B cell (primary cell): ENCODE data around the gene ZNF749. TPM values are rescaled to one million over a fixed set of nuclear protein-coding genes. Genes with fewer than 3 reads are reported as not detected.
"Not testable (repeated sequence)": the region's sequence is repeated elsewhere in the genome, so short reads cannot be mapped to it uniquely, and the experiment has no call there.

Source experiments
- ATAC-seq: fragments of 200-7000 bp; cut with Tn5 transposase; one replicate; pipeline ENCODE4 v1.10.0; 2021; ENCODE audit warnings: low read depth, mild to moderate bottlenecking, moderate number of reproducible peaks, moderate library complexity
- CTCF ChIA-PET: fragments of 350-600 bp; sonication (Branson Sonifier 250); formaldehyde crosslinking; loops from one replicate; lab custom pipeline; 2021; ENCODE audit warnings: antibody characterized with exemption, inconsistent platforms; lab: Charles Lee
- POLR2A ChIA-PET: fragments of 350-600 bp; sonication (Branson Sonifier 250); formaldehyde crosslinking; loops from one replicate; lab custom pipeline; 2021; ENCODE audit warnings: antibody characterized with exemption; lab: Charles Lee
- DNase-seq: peaks from one replicate; pipeline ENCODE4 v3.0.0; 2013
- H2AFZ ChIP-seq: 2 replicates; pipeline ENCODE4 v1.6.1; 2012; ENCODE audit warnings: mild to moderate bottlenecking, low read depth, low read length; ENCODE audit not compliant: insufficient read depth, poor library complexity, severe bottlenecking
- H3K27ac ChIP-seq, 2 donors: 1 replicate in 1 of 2; 2 replicates in 1 of 2; pipeline ENCODE4 v1.5.1; 2012 to 2013; ENCODE audit warnings: low read length in 2 of 2, mild to moderate bottlenecking in 2 of 2, moderate library complexity in 1 of 2
- H3K27me3 ChIP-seq, 4 experiments: fragments of 200-600 bp in 1 of 4; sonication (generic) in 1 of 4; replicated peaks in 1 of 4; 1 replicate in 2 of 4; 2 replicates in 2 of 4; pipeline versions ENCODE4 v1.6.1 to v1.7.0; 2013 to 2016; ENCODE audit warnings: low read length in 3 of 4, mild to moderate bottlenecking in 2 of 4, mixed read lengths in 1 of 4, moderate library complexity in 1 of 4; ENCODE audit not compliant: insufficient read depth in 4 of 4, control insufficient read depth in 3 of 4; ENCODE audit errors: control extremely low read depth in 1 of 4
- H3K36me3 ChIP-seq, 2 experiments: replicated peaks in 1 of 2; 1 replicate in 1 of 2; 2 replicates in 1 of 2; pipeline versions ENCODE4 v1.6.1 to v1.7.1; 2013; ENCODE audit warnings: low read length in 1 of 2; ENCODE audit not compliant: insufficient read depth in 2 of 2, control insufficient read depth in 1 of 2; ENCODE audit errors: control extremely low read depth in 1 of 2, extremely low read depth in 1 of 2
- H3K4me1 ChIP-seq, 2 donors: fragments of 200-600 bp in 1 of 2; sonication (generic) in 1 of 2; 1 replicate in 1 of 2; 2 replicates in 1 of 2; pipeline versions ENCODE4 v1.5.1 to v1.6.1; 2013 to 2017; ENCODE audit warnings: low read length in 2 of 2; ENCODE audit not compliant: control insufficient read depth in 2 of 2, insufficient read depth in 2 of 2
- H3K4me2 ChIP-seq: replicated peaks from 2 replicates; pipeline ENCODE3; 2012; ENCODE audit warnings: mild to moderate bottlenecking, low read depth, low read length; ENCODE audit not compliant: poor library complexity, severe bottlenecking
- H3K4me3 ChIP-seq, 5 experiments: fragments of 200-600 bp in 1 of 5; sonication (generic) in 1 of 5; 1 replicate in 3 of 5; 2 replicates in 2 of 5; pipeline versions ENCODE4 v1.5.1 to v1.7.0; 2011 to 2016; ENCODE audit warnings: low read length in 4 of 5, mild to moderate bottlenecking in 4 of 5, low read depth in 2 of 5, control low read depth in 1 of 5, moderate library complexity in 1 of 5; ENCODE audit not compliant: insufficient read depth in 1 of 5; ENCODE audit errors: control extremely low read depth in 1 of 5, extremely low read depth in 1 of 5
- H3K79me2 ChIP-seq: fragments of 200-600 bp; sonication (generic); one replicate; pipeline ENCODE4 v1.6.0; 2016; ENCODE audit warnings: low read length; ENCODE audit not compliant: control insufficient read depth, insufficient read depth
- H3K9ac ChIP-seq: fragments of 200-600 bp; sonication (generic); 2 replicates; pipeline ENCODE4 v1.6.1; 2017; ENCODE audit warnings: mild to moderate bottlenecking, low read length, moderate library complexity
- H3K9me3 ChIP-seq, 3 donors: one replicate each; pipeline versions ENCODE4 v1.6.1 to v1.7.1; 2013; ENCODE audit warnings: low read length in 2 of 3; ENCODE audit not compliant: control insufficient read depth in 2 of 3, insufficient read depth in 1 of 3; ENCODE audit errors: control extremely low read depth in 1 of 3
- H4K20me1 ChIP-seq: 2 replicates; pipeline ENCODE4 v1.6.0; 2012; ENCODE audit warnings: mild to moderate bottlenecking, low read length; ENCODE audit not compliant: insufficient read depth, control insufficient read depth, poor library complexity, severe bottlenecking
- H3K27ac Mint-ChIP-seq: one replicate; pipeline ENCODE4 v1.8.0; 2021; ENCODE audit warnings: mixed read lengths
- H3K27me3 Mint-ChIP-seq: one replicate; pipeline ENCODE4 v1.8.0; 2021; ENCODE audit warnings: mixed read lengths
- H3K4me1 Mint-ChIP-seq: one replicate; pipeline ENCODE4 v1.8.0; 2021; ENCODE audit warnings: mixed read lengths
- H3K4me3 Mint-ChIP-seq: one replicate; pipeline ENCODE4 v1.8.0; 2021; ENCODE audit warnings: mixed read lengths
- H3K9me3 Mint-ChIP-seq: one replicate; pipeline ENCODE4 v1.8.0; 2022; ENCODE audit warnings: mixed read lengths; ENCODE audit not compliant: insufficient read depth
- WGBS: methylation state at CpG from one replicate; pipeline ENCODE4 v1.1.5; 2013; ENCODE audit warnings: missing lambda C conversion rate; ENCODE audit not compliant: insufficient coverage; 5-methylcytosine and 5-hydroxymethylcytosine counted together
- intact Hi-C: fragments of 100-400 bp; cut with micrococcal nuclease; formaldehyde crosslinking; loops from one replicate; pipeline ENCODE4 v1.10.0; 2022
- polyA plus RNA-seq: library from polyadenylated mRNA; depleted of rRNA; stranded (reverse); fragments of >200 nt; gene quantifications from 2 replicates; pipeline ENCODE4 v1.2.3, GENCODE V29; 2012
- small RNA-seq: library from RNA; depleted of rRNA; stranded (forward); fragments of <200 nt; gene quantifications from one replicate; pipeline ENCODE3, GENCODE V24; 2012; ENCODE audit warnings: low replicate concordance, low read depth; ENCODE audit not compliant: insufficient read length
- total RNA-seq, 2 donors: library from RNA; stranded (reverse); fragments of 120-200 nt in 1 of 2; gene quantifications; 1 replicate in 1 of 2; 2 replicates in 1 of 2; pipeline versions ENCODE4 v1.2.3 to v1.2.4, GENCODE V29; 2013 to 2022

Gene ZNF749
- total and polyA plus RNA-seq, 2 donors (not counting 1 experiment from before 2014, with no cell fraction given): 9.3 to 20.1 TPM

DNA sequence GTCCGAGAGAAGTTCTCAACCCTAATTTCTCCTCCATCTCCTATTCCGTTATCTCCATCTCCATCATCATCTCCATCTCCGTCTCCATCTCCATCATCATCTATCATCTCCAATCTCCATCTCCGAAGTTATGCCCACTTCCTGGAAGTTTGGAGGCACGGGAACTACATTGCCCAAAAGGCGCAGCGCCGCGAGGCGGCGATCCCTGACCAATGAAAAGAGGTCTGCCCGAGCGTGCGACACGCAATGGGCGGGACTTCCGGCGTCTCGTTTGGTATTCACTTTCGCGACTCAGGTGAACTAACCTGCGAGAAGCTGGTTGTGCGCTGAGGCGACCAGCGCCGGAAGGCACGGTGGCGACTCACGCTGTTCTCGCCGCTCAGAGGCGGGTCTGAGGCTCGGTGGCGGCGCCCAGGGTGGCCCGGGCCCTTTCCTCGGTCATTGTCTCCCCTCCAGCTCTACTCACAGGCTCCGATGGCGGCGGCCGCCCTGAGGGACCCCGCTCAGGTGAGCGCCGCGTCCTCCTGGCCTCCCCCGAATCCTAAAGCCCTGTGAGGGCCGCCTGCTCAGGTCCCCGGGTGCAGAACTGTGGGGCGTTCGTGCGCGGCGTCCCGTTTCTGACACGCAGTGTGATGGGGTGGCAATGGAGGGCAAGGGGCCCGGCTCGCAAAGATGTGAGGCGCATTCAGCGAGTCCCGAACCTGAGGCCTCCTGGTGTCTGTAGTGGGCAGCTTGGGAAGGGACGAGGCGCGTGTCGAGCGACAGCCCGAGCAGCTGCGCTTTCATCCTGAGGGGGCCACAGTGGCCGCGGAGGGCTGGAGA lies 52.6 kb downstream of the ZNF749 start, which contains the start of gene ZNF419:
Gene ZNF419 (plus strand): TSS at position 274 of the 822 bp plus-strand sequence. CDS start 201 bp downstream, at position 475.
- Histone ChIP-seq H3K9ac (peak within 1 kb of the TSS; percentile 78), H3K4me3 (peak within 1 kb of the TSS; percentile 27 to 81 (median 75))
- peak within 1 kb of the TSS; percentile 79 for H3K27ac Mint-ChIP-seq

GRCh38 chr19:57488299-57488644 lies 53.1 kb downstream of the ZNF749 start:
- H3K4me3 Mint-ChIP-seq: peak overlapping the region; percentile 82
- not testable (repeated sequence) for H3K27ac Mint-ChIP-seq

More for the DNA sequence above, 52.6 kb downstream of the ZNF749 start, which contains the start of gene ZNF419:
- WGBS: 2% methylated on average over 47 of the region's 69 CpGs
- peaks cover 7 to 14% of the 10 kb centered on the region in 2 donors for H3K4me1 ChIP-seq
- H4K20me1 ChIP-seq, H3K9me3 Mint-ChIP-seq, H3K27me3 ChIP-seq, CTCF ChIA-PET: not testable (repeated sequence)
- H3K27ac ChIP-seq: peak within 1 kb of the TSS; percentile 57 to 64
- H3K79me2 ChIP-seq: peaks cover 19% of the 10 kb centered on the region
- peaks cover 2 to 10% (median 3%) of the 10 kb centered on the region in 3 donors for H3K9me3 ChIP-seq
- peak; percentile 95 for ATAC-seq
- H3K4me2 ChIP-seq: peak within 1 kb of the TSS; percentile 75
- peak within 1 kb of the TSS; percentile 91 for H2AFZ ChIP-seq
- H3K36me3 ChIP-seq: peaks cover 7 to 18% of the 10 kb centered on the region in 2 experiments
- POLR2A ChIA-PET: interaction anchor here (0.9 kb wide), 1 partner anchor 10 kb away, joined by 3 read pairs; the partner anchor contains the start of gene ZNF772
- H3K4me3 Mint-ChIP-seq: peak within 1 kb of the TSS; percentile 82
- peaks cover 16% of the 10 kb centered on the region for H3K4me1 Mint-ChIP-seq
- peaks cover 10% of the 10 kb centered on the region for H3K27me3 Mint-ChIP-seq
- intact Hi-C loops: loop anchor here (1.0 to 5.0 kb wide), 12 partner anchors 10 to 460 kb away; partner anchors contain the start of genes ZNF134, ZNF17, ZNF211 and ZNF256
- DNase-seq: peak; percentile 94

More at GRCh38 chr19:57488299-57488644, 53.1 kb downstream of the ZNF749 start:
- H3K4me3 ChIP-seq: peak overlapping the region in 2 of 5 experiments; percentile 27 to 44
- peak overlapping the region; percentile 56 for H3K4me2 ChIP-seq
- DNase-seq, H3K9ac ChIP-seq, H3K27ac ChIP-seq, ATAC-seq, POLR2A ChIA-PET, H3K9me3 Mint-ChIP-seq, H4K20me1 ChIP-seq, H2AFZ ChIP-seq, CTCF ChIA-PET, H3K27me3 ChIP-seq: not testable (repeated sequence)
- Mint-ChIP-seq H3K4me1 (peaks cover 16% of the 10 kb centered on the region), H3K27me3 (peaks cover 10% of the 10 kb centered on the region)
- intact Hi-C loops: loop anchor here (5.0 kb wide), 3 partner anchors 144 to 459 kb away; partner anchors contain the start of genes ZNF211, ZNF256 and ZNF460
- H3K79me2 ChIP-seq: peaks cover 19% of the 10 kb centered on the region
- no CpG with 5 or more reads among the region's 1 CpG for WGBS
- H3K9me3 ChIP-seq: peaks cover 2 to 12% (median 3%) of the 10 kb centered on the region in 3 donors
- peaks cover 8 to 24% of the 10 kb centered on the region in 2 experiments for H3K36me3 ChIP-seq
- peaks cover 7 to 14% of the 10 kb centered on the region in 2 donors for H3K4me1 ChIP-seq

Small RNA genes lying within 50 kb of the gene (small RNA-seq; reads per million reads assigned to genes)
- not detected for gene VN1R107P

Other genes starting within 250 kb of the ZNF749 start
- gene ZNF264, start 243.8 kb upstream of the ZNF749 start, total RNA-seq: 72.4 and 82.6 TPM in 2 replicates
- 9.4 and 12.1 TPM in 2 replicates for gene ZNF264, start 243.8 kb upstream of the ZNF749 start, polyA plus RNA-seq
- gene AURKC, start 204.3 kb upstream of the ZNF749 start, total RNA-seq: 2.0 and 2.4 TPM in 2 replicates
- 0.35 and 0.89 TPM in 2 replicates for gene AURKC, start 204.3 kb upstream of the ZNF749 start, polyA plus RNA-seq
- 18.9 and 20.0 TPM in 2 replicates for gene ZNF805, start 194.7 kb upstream of the ZNF749 start, total RNA-seq
- 1.9 and 4.9 TPM in 2 replicates for gene ZNF805, start 194.7 kb upstream of the ZNF749 start, polyA plus RNA-seq
- gene ZNF460, start 154.8 kb upstream of the ZNF749 start, total RNA-seq: 90.5 and 92.4 TPM in 2 replicates
- gene ZNF460, start 154.8 kb upstream of the ZNF749 start, polyA plus RNA-seq: 8.4 and 15.3 TPM in 2 replicates
- gene ZNF543, start 114.9 kb upstream of the ZNF749 start, total RNA-seq: 16.7 and 19.6 TPM in 2 replicates
- 4.0 and 4.6 TPM in 2 replicates for gene ZNF543, start 114.9 kb upstream of the ZNF749 start, polyA plus RNA-seq
- 16.2 and 16.9 TPM in 2 replicates for gene ZNF304, start 84.1 kb upstream of the ZNF749 start, total RNA-seq
- gene ZNF304, start 84.1 kb upstream of the ZNF749 start, polyA plus RNA-seq: 5.0 and 7.2 TPM in 2 replicates
- 9.6 and 12.4 TPM in 2 replicates for gene TRAPPC2B, start 71.8 kb upstream of the ZNF749 start, total RNA-seq
- gene TRAPPC2B, start 71.8 kb upstream of the ZNF749 start, polyA plus RNA-seq: 22.8 and 29.2 TPM in 2 replicates
- 9.7 and 9.9 TPM in 2 replicates for gene ZNF547, start 71.8 kb upstream of the ZNF749 start, total RNA-seq
- 1.2 and 2.6 TPM in 2 replicates for gene ZNF547, start 71.8 kb upstream of the ZNF749 start, polyA plus RNA-seq
- gene ZNF548, start 45.5 kb upstream of the ZNF749 start, total RNA-seq: 83.8 and 85.8 TPM in 2 replicates
- 52.5 and 92.7 TPM in 2 replicates for gene ZNF548, start 45.5 kb upstream of the ZNF749 start, polyA plus RNA-seq
- gene ZNF17, start 24.2 kb upstream of the ZNF749 start, total RNA-seq: 25.8 and 30.7 TPM in 2 replicates
- gene ZNF17, start 24.2 kb upstream of the ZNF749 start, polyA plus RNA-seq: 9.7 and 9.9 TPM in 2 replicates
- gene VN1R1, start 21.8 kb downstream of the ZNF749 start, total RNA-seq: 1.6 and 2.4 TPM in 2 replicates
- gene VN1R1, start 21.8 kb downstream of the ZNF749 start, polyA plus RNA-seq: 0.39 and 0.52 TPM in 2 replicates
- 26.2 and 27.4 TPM in 2 replicates for gene ZNF772, start 42.2 kb downstream of the ZNF749 start, total RNA-seq
- 1.7 and 2.2 TPM in 2 replicates for gene ZNF772, start 42.2 kb downstream of the ZNF749 start, polyA plus RNA-seq
- gene ZNF419, start 52.4 kb downstream of the ZNF749 start, total RNA-seq: 31.1 TPM in 2 replicates
- 8.7 and 11.2 TPM in 2 replicates for gene ZNF419, start 52.4 kb downstream of the ZNF749 start, polyA plus RNA-seq
- 28.6 and 29.2 TPM in 2 replicates for gene ZNF773, start 64.6 kb downstream of the ZNF749 start, total RNA-seq
- 12.6 and 13.3 TPM in 2 replicates for gene ZNF773, start 64.6 kb downstream of the ZNF749 start, polyA plus RNA-seq
- gene ZNF549, start 92.0 kb downstream of the ZNF749 start, total RNA-seq: 23.0 and 23.7 TPM in 2 replicates
- gene ZNF549, start 92.0 kb downstream of the ZNF749 start, polyA plus RNA-seq: 5.4 and 6.6 TPM in 2 replicates
- 31.1 and 38.1 TPM in 2 replicates for gene ZNF550, start 124.5 kb downstream of the ZNF749 start, total RNA-seq
- 18.0 and 18.1 TPM in 2 replicates for gene ZNF550, start 124.5 kb downstream of the ZNF749 start, polyA plus RNA-seq
- gene ZNF416, start 143.6 kb downstream of the ZNF749 start, total RNA-seq: 13.0 and 13.9 TPM in 2 replicates
- 1.4 and 1.6 TPM in 2 replicates for gene ZNF416, start 143.6 kb downstream of the ZNF749 start, polyA plus RNA-seq
- 19.2 and 21.8 TPM in 2 replicates for gene ZIK1, start 148.8 kb downstream of the ZNF749 start, total RNA-seq
- 3.4 and 5.3 TPM in 2 replicates for gene ZIK1, start 148.8 kb downstream of the ZNF749 start, polyA plus RNA-seq
- 11.2 and 11.6 TPM in 2 replicates for gene ZNF530, start 164.6 kb downstream of the ZNF749 start, total RNA-seq
- 2.2 and 4.3 TPM in 2 replicates for gene ZNF530, start 164.6 kb downstream of the ZNF749 start, polyA plus RNA-seq
- gene ZNF134, start 178.9 kb downstream of the ZNF749 start, total RNA-seq: 38.1 and 38.9 TPM in 2 replicates
- 7.8 and 16.7 TPM in 2 replicates for gene ZNF134, start 178.9 kb downstream of the ZNF749 start, polyA plus RNA-seq
- gene ZNF211, start 197.8 kb downstream of the ZNF749 start, total RNA-seq: 53.5 and 53.6 TPM in 2 replicates
- gene ZNF211, start 197.8 kb downstream of the ZNF749 start, polyA plus RNA-seq: 22.0 and 24.4 TPM in 2 replicates
- gene ZSCAN4, start 233.6 kb downstream of the ZNF749 start, total RNA-seq: not detected in 2 replicates
- not detected in 2 replicates for gene ZSCAN4, start 233.6 kb downstream of the ZNF749 start, polyA plus RNA-seq
- 24.7 and 28.3 TPM in 2 replicates for gene ZNF551, start 246.7 kb downstream of the ZNF749 start, total RNA-seq
- gene ZNF551, start 246.7 kb downstream of the ZNF749 start, polyA plus RNA-seq: 4.4 and 5.0 TPM in 2 replicates